GM19099 (cell line): ENCODE results near the gene PSMA7.

Experiments
- POLR2A ChIP-seq: IDR thresholded peaks from 3 replicates; pipeline ENCODE4 v1.6.1; 2011; ENCODE audit warnings: low read depth; ENCODE audit not compliant: insufficient read length; ENCODE audit errors: extremely low read depth

Gene PSMA7

GRCh38 chr20:62143081-62143956 lies at the start of gene PSMA7, which contains the start of gene SS18L1:
PSMA7 (minus strand) TSS chr20:62143394; CDS start chr20:62143303, 91 bp downstream.
SS18L1 (plus strand) TSS chr20:62143769; CDS start chr20:62143821, 52 bp downstream.
- peak; percentile 84 for TF ChIP-seq POLR2A

- no peak for TF ChIP-seq POLR2A
Observed at GRCh38 chr20:62192635-62193034, 49.4 kb upstream of the PSMA7 start.

DNA sequence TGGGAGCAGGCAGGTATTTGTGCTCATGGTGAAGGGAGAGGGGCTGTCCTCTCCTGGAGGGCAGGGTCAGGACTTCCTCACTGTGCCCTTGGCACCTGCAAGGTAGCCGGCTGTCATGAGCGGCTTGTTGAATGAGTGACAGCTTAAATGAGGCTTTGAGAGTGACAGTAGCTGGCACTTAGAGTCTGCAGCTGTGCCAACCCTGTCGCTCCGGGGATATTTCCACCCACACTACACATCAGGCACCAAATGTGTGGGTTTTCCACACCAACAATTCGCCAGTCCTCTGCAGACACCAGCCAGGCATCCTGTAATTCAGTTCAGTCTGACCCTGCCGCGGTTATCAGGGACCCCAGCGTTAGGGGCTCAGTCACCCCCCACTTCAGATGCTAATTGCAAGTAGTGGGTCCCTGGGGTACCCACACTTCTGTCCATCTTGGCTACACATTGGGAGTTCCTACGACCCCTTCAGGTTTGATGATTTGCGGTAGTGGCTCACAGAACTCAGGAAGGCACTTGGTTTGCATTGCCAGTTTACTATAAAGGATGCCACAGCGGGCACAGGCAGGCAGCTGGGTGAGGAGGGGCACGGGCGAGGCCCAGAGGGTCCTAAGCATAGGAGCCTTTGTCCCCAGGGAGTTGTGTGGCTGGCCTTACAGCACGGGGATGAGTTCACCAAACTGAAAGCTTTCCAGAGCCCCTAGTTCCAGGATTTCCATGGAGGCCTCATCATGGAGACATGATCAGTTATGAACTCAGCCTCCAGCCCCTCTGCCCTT lies 48.8 kb upstream of the PSMA7 start:
- TF ChIP-seq POLR2A, result no peak

DNA sequence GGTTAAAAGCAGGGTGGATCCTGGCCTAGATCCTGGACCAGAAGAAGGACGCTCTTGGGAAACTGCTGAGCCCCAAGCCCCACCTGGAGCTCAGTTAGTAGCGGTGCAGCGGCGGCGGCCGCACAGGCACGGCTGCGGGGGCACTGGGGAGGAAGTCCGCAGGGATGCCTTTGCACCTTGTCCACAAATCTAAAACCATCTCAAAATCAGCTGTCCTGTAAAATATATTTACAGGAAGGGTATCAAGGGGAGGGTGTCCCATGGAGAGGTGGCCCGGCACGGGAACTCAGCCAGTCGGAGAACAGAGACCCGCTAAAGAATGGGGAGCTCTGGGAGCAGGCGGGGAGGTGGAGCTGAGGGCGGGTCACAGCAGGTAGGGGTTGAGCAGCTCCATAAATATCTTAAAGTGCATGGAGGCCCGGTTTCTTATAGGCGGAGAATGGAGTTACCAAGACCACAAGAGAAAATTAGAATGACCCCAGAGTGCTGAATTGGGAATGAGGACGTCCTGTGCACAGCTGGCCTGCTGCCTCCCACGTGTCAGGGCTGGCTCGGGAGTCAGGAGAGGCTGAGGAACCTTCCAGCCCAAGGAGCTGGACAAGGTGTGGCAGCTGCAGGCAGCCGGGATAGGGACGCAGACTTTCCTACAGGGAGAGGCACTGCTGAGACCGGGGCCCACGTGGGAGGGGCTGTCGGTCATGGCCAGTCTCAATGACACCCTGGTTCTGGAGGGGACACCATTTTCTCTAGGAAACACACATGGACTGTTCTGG lies 47.6 kb upstream of the PSMA7 start:
- TF ChIP-seq POLR2A, result no peak

DNA sequence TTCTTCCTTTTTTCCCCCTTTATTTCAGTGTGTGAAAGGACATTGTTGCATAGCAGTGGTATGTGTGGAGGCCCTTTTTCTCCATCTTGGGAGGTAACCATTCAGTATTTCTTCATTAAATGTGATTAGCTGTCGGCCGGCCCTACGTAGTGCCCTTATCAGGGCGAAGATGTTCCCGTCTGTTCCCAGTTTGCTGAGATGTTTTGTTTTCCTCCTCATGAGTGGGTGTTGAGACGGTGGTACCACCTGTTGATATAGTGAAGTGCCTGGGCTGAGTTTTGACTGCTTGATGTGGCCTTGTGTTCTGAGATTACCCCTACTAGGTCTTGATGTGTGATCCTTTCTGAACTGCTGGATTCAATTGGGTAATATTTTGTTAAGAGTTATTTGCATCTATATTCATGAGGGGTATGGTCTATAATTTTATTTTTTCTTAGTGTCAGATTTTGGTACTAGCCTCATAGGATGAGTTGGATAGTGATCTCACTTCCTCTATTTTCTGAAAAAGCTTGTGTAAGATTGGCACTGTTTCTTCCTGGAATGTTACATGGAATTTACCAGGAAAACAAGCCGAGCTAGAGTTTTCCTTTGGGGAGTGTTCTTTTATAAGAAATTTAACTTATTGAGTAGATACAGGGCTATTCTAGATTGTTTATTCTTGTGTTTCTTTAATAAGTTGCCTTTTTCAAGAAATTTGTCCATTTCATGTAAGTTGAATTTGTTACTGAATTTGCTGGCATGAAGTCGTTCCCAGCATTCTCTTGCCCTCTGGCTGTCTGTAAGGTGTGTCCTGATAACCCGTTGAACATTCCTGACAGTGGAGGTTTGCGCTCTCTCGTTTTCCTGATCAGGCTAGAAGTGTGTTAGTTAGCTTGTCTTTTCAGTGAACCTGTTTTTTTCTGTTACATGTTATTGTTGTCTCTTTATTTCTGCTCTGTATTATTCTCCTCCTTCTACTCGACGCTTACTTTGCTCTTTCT lies 44.0 kb upstream of the PSMA7 start:
- no peak for TF ChIP-seq POLR2A

GRCh38 chr20:62186096-62186426 lies 42.9 kb upstream of the PSMA7 start:
- no peak for TF ChIP-seq POLR2A

- TF ChIP-seq POLR2A, result no peak
Observed at GRCh38 chr20:62183426-62184142, 40.4 kb upstream of the PSMA7 start.

DNA sequence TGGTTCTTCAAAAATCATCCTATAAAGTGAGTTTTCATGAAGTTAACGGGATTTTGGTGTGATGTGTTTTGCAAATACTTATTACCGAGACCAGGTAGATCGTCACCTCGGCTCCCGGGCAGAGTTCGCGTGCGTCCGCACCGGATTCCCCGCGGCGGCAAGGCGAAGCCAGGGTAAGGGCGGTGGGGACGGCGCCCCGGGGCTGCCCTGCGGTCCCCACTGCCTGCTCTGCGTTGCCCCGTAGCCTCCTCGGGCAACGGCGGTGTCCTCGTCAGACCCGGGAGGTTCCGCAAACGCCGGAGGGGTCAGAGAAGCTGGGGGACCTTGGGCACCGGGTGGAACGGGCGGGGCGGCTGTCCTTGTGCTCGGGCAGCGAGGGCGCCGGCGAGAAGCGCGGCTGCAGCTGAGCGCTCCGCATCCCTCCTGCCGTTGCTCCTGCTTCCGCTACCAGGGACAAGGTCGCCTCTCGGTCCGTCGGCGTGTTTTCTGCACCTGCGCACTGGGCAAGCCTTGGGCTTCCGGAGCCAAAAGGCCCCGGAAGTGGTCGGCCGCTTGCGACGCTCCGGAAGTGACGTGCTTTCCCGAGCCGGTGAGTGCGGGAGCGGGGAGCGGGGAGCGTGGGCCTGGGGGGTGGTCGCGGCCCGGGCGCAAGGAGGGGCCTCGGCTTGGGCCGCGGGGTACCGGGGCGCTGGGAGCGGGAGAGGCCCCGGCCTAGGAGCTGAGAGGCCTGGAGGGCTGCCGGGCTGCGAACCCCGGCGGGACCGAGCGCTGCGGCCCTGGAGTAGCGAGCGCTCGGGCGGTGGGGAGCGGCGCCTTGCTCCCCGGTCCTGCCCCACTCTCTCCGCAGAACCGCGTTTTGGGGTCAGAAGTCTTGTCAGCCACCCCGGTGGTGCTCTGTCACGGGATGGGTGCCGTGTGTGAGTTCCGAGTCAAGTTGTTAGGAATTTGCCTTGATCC lies 39.6 kb upstream of the PSMA7 start, which contains the start of gene MTG2:
Gene MTG2 (plus strand): TSS at position 560 of the 957 bp plus-strand sequence. CDS start 10,393 bp downstream, outside the sequence.
- TF ChIP-seq POLR2A, result peak; percentile 99

GRCh38 chr20:62181808-62182207 lies 38.6 kb upstream of the PSMA7 start:
- TF ChIP-seq POLR2A, result no peak

GRCh38 chr20:62179162-62179504 lies 35.9 kb upstream of the PSMA7 start:
- TF ChIP-seq POLR2A, result no peak

- no peak for TF ChIP-seq POLR2A
Observed at GRCh38 chr20:62178316-62179161, 35.3 kb upstream of the PSMA7 start.
